Measurements from ENCODE around the gene RNF224. TPM values are rescaled to one million over a fixed set of nuclear protein-coding genes. Genes with fewer than 3 reads are reported as not detected.

Gene RNF224
- polyA plus RNA-seq, 1 donor (not counting 4 experiments of a cell fraction or from before 2014, with no cell fraction given), result not detected

DNA sequence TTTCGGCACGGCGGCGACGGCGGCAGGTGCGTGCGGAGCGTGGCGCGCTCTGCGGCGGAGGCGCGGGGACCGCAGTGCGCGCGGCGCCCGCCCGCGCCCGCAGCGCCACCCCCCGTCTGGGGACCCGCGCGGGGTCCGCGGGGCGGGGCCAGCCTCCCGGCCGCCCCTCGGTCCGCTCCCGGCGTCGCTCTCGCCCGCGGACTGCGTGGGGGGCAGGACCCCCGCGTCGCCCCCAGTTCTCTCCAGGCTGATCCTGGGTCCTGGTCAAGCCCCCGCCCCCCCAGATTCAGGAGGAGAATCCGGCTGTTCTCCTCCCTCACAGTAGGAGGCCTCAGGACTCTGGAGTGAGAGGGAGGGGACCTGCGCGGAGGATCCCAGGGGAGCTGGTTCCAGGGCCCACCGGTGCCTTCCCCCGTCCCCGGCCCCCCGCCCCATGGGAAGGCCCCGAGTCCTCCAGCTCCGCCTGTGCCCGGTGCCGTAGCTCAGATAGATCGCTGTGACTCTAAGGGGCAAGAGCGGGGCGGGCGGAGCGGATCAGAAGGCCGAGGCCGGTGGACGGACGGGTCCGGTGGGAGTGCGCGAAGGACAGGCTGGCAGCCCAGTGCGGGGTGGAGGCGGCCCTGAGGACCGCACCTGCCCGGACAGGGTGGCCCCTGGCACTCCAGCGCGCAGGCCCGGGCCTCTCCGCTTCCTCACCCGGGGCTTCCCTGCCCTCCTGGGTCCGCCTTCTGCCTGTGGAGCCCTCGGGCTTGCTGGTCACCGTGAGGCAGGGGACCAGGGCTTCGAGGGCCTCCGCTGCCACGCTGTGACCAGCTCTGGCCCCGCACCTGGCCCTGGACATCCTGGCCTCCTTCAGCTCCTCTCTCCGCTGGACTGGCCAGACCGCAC is 4.9 kb upstream of the RNF224 start, which contains the start of gene RNF208:
TSS of gene RNF208 (minus strand) at position 51 of the 888 bp plus-strand sequence. CDS start 1,028 bp downstream, outside the sequence.
- dilution Hi-C loops (cut with MboI; ENCODE audit: extremely low pct_ligation_motif_present, low sequenced_read_pairs), result no loop called here
- H2AFZ ChIP-seq (ENCODE audit: control insufficient read depth, low read length), result peak within 1 kb of the TSS; percentile 52

GRCh38 chr9:137223078-137223970 is 4.0 kb upstream of the RNF224 start:
- Histone ChIP-seq H4K20me1 (ENCODE audit: control insufficient read depth, extremely low read depth, insufficient read depth, low read length) (no peaks in the 10 kb centered on the region), H3K79me2 (ENCODE audit: control insufficient read depth, insufficient read depth, low read length) (no peaks in the 10 kb centered on the region), H3K9me3 (ENCODE audit: control insufficient read depth, low read depth, low read length) (no peaks in the 10 kb centered on the region), H3K4me3 (ENCODE audit: control insufficient read depth in 2 of 3, extremely low read depth in 1 of 3, insufficient read depth in 2 of 3, low read depth in 1 of 3, low read length in 3 of 3) (peak overlapping the region; percentile 64 to 81 (median 71)), H3K9me1 (ENCODE audit: control insufficient read depth, extremely low read depth, insufficient read depth, low read length) (no peaks in the 10 kb centered on the region), H3K27ac (ENCODE audit: control insufficient read depth, insufficient read depth, low read length) (peak overlapping the region; percentile 75), H3K27me3 (ENCODE audit: control insufficient read depth, extremely low read depth, insufficient read depth, low read length) (no peaks in the 10 kb centered on the region), H2AFZ (ENCODE audit: control insufficient read depth, low read length) (peak overlapping the region; percentile 75), H3K36me3 (ENCODE audit: control insufficient read depth in 2 of 2, extremely low read depth in 1 of 2, insufficient read depth in 2 of 2, low read length in 2 of 2) (no peaks in the 10 kb centered on the region), H3K9ac (ENCODE audit: control insufficient read depth, extremely low read depth, insufficient read depth, low read length) (peak overlapping the region; percentile 80), H3K4me1 (ENCODE audit: control insufficient read depth, extremely low read depth, insufficient read depth, low read length) (peaks cover 44% of the 10 kb centered on the region), H3K4me2 (ENCODE audit: control insufficient read depth, extremely low read depth, insufficient read depth, low read depth, low read length) (peak overlapping the region; percentile 91)
- TF ChIP-seq EZH2 (IDR thresholded peaks at IDR 0.05; ENCODE audit: low read length) (no peak), CTCF (optimal IDR thresholded peaks at IDR 0.05 in 1 of 3, IDR thresholded peaks at IDR 0.05 in 1 of 3, conservative IDR thresholded peaks at IDR 0.05 in 1 of 3; ENCODE audit: extremely low read depth in 1 of 3, insufficient read depth in 2 of 3, low read length in 3 of 3) (no peak)
- dilution Hi-C loops (cut with MboI; ENCODE audit: extremely low pct_ligation_motif_present, low sequenced_read_pairs), result no loop called here
- FAIRE-seq (peak; percentile 73), DNase-seq (ENCODE audit: low read depth, low spot score) (peak; percentile 95)

More for the DNA sequence above, 4.9 kb upstream of the RNF224 start, which contains the start of gene RNF208:
- Histone ChIP-seq H3K9ac (ENCODE audit: control insufficient read depth, extremely low read depth, insufficient read depth, low read length) (peak within 1 kb of the TSS; percentile 58), H3K9me1 (ENCODE audit: control insufficient read depth, extremely low read depth, insufficient read depth, low read length) (no peaks in the 10 kb centered on the region), H3K4me1 (ENCODE audit: control insufficient read depth, extremely low read depth, insufficient read depth, low read length) (peaks cover 48% of the 10 kb centered on the region), H3K27me3 (ENCODE audit: control insufficient read depth, extremely low read depth, insufficient read depth, low read length) (no peaks in the 10 kb centered on the region), H3K4me2 (ENCODE audit: control insufficient read depth, extremely low read depth, insufficient read depth, low read depth, low read length) (peak within 1 kb of the TSS; percentile 83), H3K79me2 (ENCODE audit: control insufficient read depth, insufficient read depth, low read length) (no peaks in the 10 kb centered on the region), H3K36me3 (ENCODE audit: control insufficient read depth in 2 of 2, extremely low read depth in 1 of 2, insufficient read depth in 2 of 2, low read length in 2 of 2) (no peaks in the 10 kb centered on the region), H3K27ac (ENCODE audit: control insufficient read depth, insufficient read depth, low read length) (peak within 1 kb of the TSS; percentile 40), H4K20me1 (ENCODE audit: control insufficient read depth, extremely low read depth, insufficient read depth, low read length) (no peaks in the 10 kb centered on the region), H3K4me3 (ENCODE audit: control insufficient read depth in 2 of 3, extremely low read depth in 1 of 3, insufficient read depth in 2 of 3, low read depth in 1 of 3, low read length in 3 of 3) (peak within 1 kb of the TSS; percentile 64 to 81 (median 65)), H3K9me3 (ENCODE audit: control insufficient read depth, low read depth, low read length) (no peaks in the 10 kb centered on the region)
- TF ChIP-seq EZH2 (IDR thresholded peaks at IDR 0.05; ENCODE audit: low read length), result no peak
- TF ChIP-seq CTCF (optimal IDR thresholded peaks at IDR 0.05 in 1 of 3, IDR thresholded peaks at IDR 0.05 in 1 of 3, conservative IDR thresholded peaks at IDR 0.05 in 1 of 3; ENCODE audit: extremely low read depth in 1 of 3, insufficient read depth in 2 of 3, low read length in 3 of 3), result no peak
- FAIRE-seq, result no peak
- DNase-seq (ENCODE audit: low read depth, low spot score), result no peak
